GM12878 (cell line): ENCODE measurements around the gene STK4. TPM values are rescaled to one million over a fixed set of nuclear protein-coding genes. Genes with fewer than 3 reads are reported as not detected.

ENCODE experiments used
- ATAC-seq: fragments of 200-7000 bp; cut with Tn5 transposase; 3 replicates; pipeline ENCODE4 v1.9.1; 2020; ENCODE audit warnings: mild to moderate bottlenecking, moderate library complexity
- BruUV-seq: library from RNA; stranded (reverse); fragments of 400-500 nt; replicated peaks from 2 replicates; lab custom pipeline; 2021; lab: Mats Ljungman, UMichigan
- CTCF ChIA-PET: fragments of 300-600 bp; sonication (Branson Sonifier 250); formaldehyde crosslinking; extraction: SDS; loops from one replicate; lab custom pipeline; 2021; ENCODE audit warnings: inconsistent platforms; lab: Yijun Ruan, JAX
- POLR2A ChIA-PET: fragments of 350-600 bp; formaldehyde crosslinking; extraction: SDS; loops from one replicate; lab custom pipeline; 2021; ENCODE audit warnings: inconsistent platforms; lab: Charles Lee
- RAD21 ChIA-PET: fragments of 300-600 bp; sonication (Branson Sonifier 250); formaldehyde crosslinking; loops from one replicate; lab custom pipeline; 2023; ENCODE audit warnings: antibody characterized with exemption; ENCODE audit not compliant: unreplicated experiment; lab: Charles Lee
- SMC1A ChIA-PET: fragments of 300-600 bp; sonication (Branson Sonifier 250); formaldehyde crosslinking; loops from one replicate; lab custom pipeline; 2023; ENCODE audit not compliant: unreplicated experiment, uncharacterized antibody; lab: Charles Lee
- DNase-seq: peaks from one replicate; pipeline ENCODE4 v3.0.0-alpha.2; 2011; ENCODE audit warnings: low read depth, low spot score
- FAIRE-seq: peaks from 3 replicates; lab custom pipeline; 2011; peaks lifted over from hg19 to GRCh38; lab: Jason Lieb, UNC
- H2AFZ ChIP-seq: 2 replicates; pipeline ENCODE4 v1.6.0; 2011; ENCODE audit warnings: low read depth, low read length, control low read depth; ENCODE audit not compliant: control insufficient read depth
- H3K27ac ChIP-seq: 2 replicates; pipeline ENCODE4 v1.5.1; 2011; ENCODE audit warnings: control low read depth; ENCODE audit not compliant: control insufficient read depth, insufficient read depth
- H3K27me3 ChIP-seq, 2 experiments: replicated peaks in 1 of 2; 2 replicates each; pipeline versions ENCODE4 v1.6.0 to v1.6.1; 2011; ENCODE audit warnings: low read length in 1 of 2; ENCODE audit not compliant: control insufficient read depth in 2 of 2, insufficient read depth in 2 of 2
- H3K36me3 ChIP-seq, 2 experiments: 2 replicates each; pipeline ENCODE4 v1.5.1; 2011; ENCODE audit warnings: low read length in 1 of 2; ENCODE audit not compliant: control insufficient read depth in 2 of 2, insufficient read depth in 2 of 2
- H3K4me1 ChIP-seq: 2 replicates; pipeline ENCODE4 v1.6.1; 2011; ENCODE audit warnings: mild to moderate bottlenecking, low read length, moderate library complexity, mixed read lengths; ENCODE audit not compliant: control insufficient read depth, insufficient read depth
- H3K4me2 ChIP-seq: 2 replicates; pipeline ENCODE4 v1.6.0; 2011; ENCODE audit warnings: control low read depth; ENCODE audit not compliant: control insufficient read depth, insufficient read depth
- H3K4me3 ChIP-seq: fragments of 200-600 bp; sonication (generic); 2 replicates; pipeline ENCODE4 v1.5.1; 2016
- H3K79me2 ChIP-seq: 2 replicates; pipeline ENCODE4 v1.6.0; 2011; ENCODE audit warnings: low read length; ENCODE audit not compliant: control insufficient read depth, insufficient read depth
- H3K9ac ChIP-seq: 2 replicates; pipeline ENCODE4 v1.8.0; 2011; ENCODE audit warnings: low read length, control low read depth, mixed read lengths; ENCODE audit not compliant: control insufficient read depth, insufficient read depth
- H3K9me3 ChIP-seq: replicated peaks from 3 replicates; pipeline ENCODE4 v1.5.1; 2011; ENCODE audit warnings: mild to moderate bottlenecking, low read length; ENCODE audit not compliant: control insufficient read depth, insufficient read depth
- H4K20me1 ChIP-seq: 2 replicates; pipeline ENCODE4 v1.6.0; 2011; ENCODE audit not compliant: control insufficient read depth, insufficient read depth
- IKZF1 ChIP-seq: fragments of 450-650 bp; conservative IDR thresholded peaks from 2 replicates; pipeline ENCODE4 v1.6.1; 2017; ENCODE audit warnings: antibody characterized with exemption, mild to moderate bottlenecking
- NFXL1 ChIP-seq: fragments of 450-650 bp; IDR thresholded peaks from 2 replicates; pipeline ENCODE4 v1.6.1; 2017; ENCODE audit warnings: antibody characterized with exemption, mild to moderate bottlenecking, borderline replicate concordance
- NR2F1 ChIP-seq: fragments of 450-650 bp; conservative IDR thresholded peaks from 2 replicates; pipeline ENCODE4 v1.6.1; 2017; ENCODE audit warnings: mild to moderate bottlenecking
- PKNOX1 ChIP-seq: fragments of 450-650 bp; IDR thresholded peaks from 2 replicates; pipeline ENCODE4 v1.6.1; 2016; ENCODE audit warnings: mild to moderate bottlenecking
- SIX5 ChIP-seq: IDR thresholded peaks from 2 replicates; pipeline ENCODE4 v1.6.1; 2011; ENCODE audit warnings: mild to moderate bottlenecking, low read depth, low read length, moderate library complexity; ENCODE audit not compliant: severe bottlenecking
- SMARCA5 ChIP-seq: fragments of 450-650 bp; IDR thresholded peaks from 2 replicates; pipeline ENCODE4 v1.6.1; 2017; ENCODE audit warnings: mild to moderate bottlenecking
- SMC3 ChIP-seq: IDR thresholded peaks from 2 replicates; pipeline ENCODE4 v1.6.1; 2011; ENCODE audit warnings: low read length, improper control_type of control experiment, borderline replicate concordance
- SPI1 ChIP-seq: IDR thresholded peaks from 2 replicates; pipeline ENCODE4 v1.6.1; 2011; ENCODE audit warnings: low read depth, mild to moderate bottlenecking, low read length, moderate library complexity, borderline replicate concordance; ENCODE audit not compliant: insufficient read depth
- SRF ChIP-seq, 2 experiments: IDR thresholded peaks; 2 replicates each; pipeline ENCODE4 v1.6.1; 2011; ENCODE audit warnings: low read depth in 2 of 2, low read length in 2 of 2, mild to moderate bottlenecking in 1 of 2, moderate library complexity in 1 of 2
- STAT1 ChIP-seq: fragments of 450-650 bp; conservative IDR thresholded peaks from 2 replicates; pipeline ENCODE4 v1.6.1; 2014; ENCODE audit warnings: antibody characterized with exemption, mild to moderate bottlenecking
- TBL1XR1 ChIP-seq: IDR thresholded peaks from 2 replicates; pipeline ENCODE4 v1.6.1; 2012; ENCODE audit warnings: low read depth, low read length, improper control_type of control experiment
- ZBTB40 ChIP-seq: fragments of 450-650 bp; IDR thresholded peaks from 2 replicates; pipeline ENCODE4 v1.6.1; 2016; ENCODE audit warnings: mild to moderate bottlenecking, moderate library complexity, borderline replicate concordance
- WGBS: methylation state at CpG from one replicate; pipeline ENCODE4 v1.1.6; 2016; ENCODE audit warnings: low lambda C conversion rate; ENCODE audit not compliant: insufficient replicate concordance, insufficient coverage; ENCODE audit errors: missing lambda C conversion rate; 5-methylcytosine and 5-hydroxymethylcytosine counted together
- in situ Hi-C: fragments of 300-500 bp; cut with MboI; formaldehyde crosslinking; loops from 9 replicates; pipeline ENCODE4 v1.14.3; 2018; ENCODE audit warnings: mixed read lengths
- intact Hi-C: fragments of 100-400 bp; cut with micrococcal nuclease; formaldehyde crosslinking; loops from one replicate; pipeline ENCODE4 v1.14.2; 2022; ENCODE audit not compliant: unreplicated experiment
- polyA plus RNA-seq, 11 experiments: library from polyadenylated mRNA; depleted of rRNA in 4 of 11; unstranded in 6 of 11; stranded (reverse) in 5 of 11; fragments of >200 nt; fragmentation: Nextera tagmentation in 4 of 11; fragmentation: Illumina TruSeq in 1 of 11; extraction: Ambion mirVana in 4 of 11; extraction: Trizol in 1 of 11; gene quantifications; 1 replicate in 1 of 11; 2 replicates in 10 of 11; pipeline versions ENCODE4 v1.2.1 to v1.2.3, GENCODE V29; 2011 to 2016; ENCODE audit warnings: inconsistent platforms in 2 of 11, missing spikeins in 2 of 11, low read depth in 1 of 11
- total RNA-seq, 4 experiments: library from RNA; depleted of rRNA in 3 of 4; stranded (reverse); fragments of >200 nt in 3 of 4; fragmentation: Illumina TruSeq in 1 of 4; extraction: Trizol in 1 of 4; gene quantifications; 2 replicates each; pipeline versions ENCODE4 v1.2.1 to v1.2.3, GENCODE V29; 2013 to 2021

Gene STK4
- total and polyA plus RNA-seq, 10 of the 15 experiments (the other 5 are each of a cell fraction or from before 2014, with no cell fraction given) = 24.0 to 135 (median 89.7) TPM

DNA sequence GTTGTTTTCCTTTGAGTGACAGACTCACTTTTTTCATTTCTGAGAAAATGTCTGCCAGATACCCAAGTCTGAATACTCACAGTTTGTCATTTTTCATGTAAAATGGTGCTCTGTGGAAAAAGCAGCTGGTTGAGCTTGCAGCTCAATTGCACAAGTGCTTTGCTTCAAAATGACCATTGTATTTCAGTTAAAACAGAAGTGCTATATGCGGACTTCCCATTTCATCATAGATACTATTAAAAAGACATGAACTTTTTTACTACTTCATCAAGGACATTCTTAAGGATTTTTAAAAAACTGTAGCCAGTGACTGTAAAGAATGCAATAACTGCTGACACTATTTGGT, 73.1 kb downstream of the STK4 start:
- H3K9me3 ChIP-seq = no peaks in the 10 kb centered on the region
- ChIA-PET RAD21 (interaction anchor here (1.1 to 2.8 kb wide), 3 partner anchors 10 to 56 kb away, joined by 3 to 11 read pairs (median 6); no protein-coding TSS in a partner anchor), SMC1A (interaction anchor here (0.6 to 2.5 kb wide), 7 partner anchors 10 to 150 kb away, joined by 3 to 16 read pairs (median 3); no protein-coding TSS in a partner anchor), CTCF (interaction anchor here (0.8 to 3.9 kb wide), 7 partner anchors 10 to 93 kb away, joined by 3 to 20 read pairs (median 5); no protein-coding TSS in a partner anchor), POLR2A (no interaction called here)
- no peak for TF ChIP-seq PKNOX1
- TF ChIP-seq NR2F1 = no peak
- TF ChIP-seq SPI1 = no peak
- no peak for TF ChIP-seq SRF (IDR thresholded peaks at IDR 0.05; ENCODE audit: low read depth in 2 of 2, low read length in 2 of 2)
- TF ChIP-seq SIX5 = no peak
- TF ChIP-seq ZBTB40 = no peak
- TF ChIP-seq SMC3 = no peak
- TF ChIP-seq SMARCA5 = no peak
- no peak for TF ChIP-seq IKZF1
- no peak for TF ChIP-seq STAT1
- TF ChIP-seq TBL1XR1 = no peak
- TF ChIP-seq NFXL1 = no peak
- peaks cover 2% of the 10 kb centered on the region for H4K20me1 ChIP-seq
- intact Hi-C loops = loop anchor here (5.0 kb wide), 1 partner anchor 253 kb away; no protein-coding TSS in a partner anchor
- WGBS = 31% methylated on average over 1 of the region's 1 CpG
- DNase-seq = no peak
- in situ Hi-C loops = no loop called here
- ATAC-seq = no peak
- H3K4me3 ChIP-seq = no peak overlapping the region
- no peak overlapping the region for H3K9ac ChIP-seq
- no peak overlapping the region for H2AFZ ChIP-seq
- BruUV-seq = no TSS peak
- peaks cover 3% of the 10 kb centered on the region for H3K4me1 ChIP-seq
- no peak overlapping the region for H3K27ac ChIP-seq
- H3K4me2 ChIP-seq = no peak overlapping the region
- peaks cover 5 to 39% of the 10 kb centered on the region in 2 experiments; a peak in 3 of 4 replicates for H3K36me3 ChIP-seq
- peaks cover 9% of the 10 kb centered on the region for H3K79me2 ChIP-seq
- no peak for FAIRE-seq
- H3K27me3 ChIP-seq = no peaks in the 10 kb centered on the region
